Urinary bladder (tissue), 4 donors: ENCODE measurements around the gene SV2C. TPM values are rescaled to one million over a fixed set of nuclear protein-coding genes. Genes with fewer than 3 reads are reported as not detected.
"Not testable (repeated sequence)": the region's sequence is repeated elsewhere in the genome, so short reads cannot be mapped to it uniquely, and the experiment has no call there.

Experiments
- DNase-seq: peaks from one replicate; pipeline ENCODE4 v3.0.0-alpha.2; 2015; ENCODE audit errors: extremely low spot score
- H3K27ac ChIP-seq: one replicate; pipeline ENCODE4 v1.5.1; 2013; ENCODE audit warnings: low read depth, mild to moderate bottlenecking, moderate library complexity
- H3K36me3 ChIP-seq: one replicate; pipeline ENCODE4 v1.6.1; 2013; ENCODE audit warnings: mild to moderate bottlenecking, moderate library complexity; ENCODE audit not compliant: insufficient read depth
- H3K4me1 ChIP-seq: one replicate; pipeline ENCODE4 v1.6.1; 2013; ENCODE audit warnings: mild to moderate bottlenecking, moderate library complexity; ENCODE audit not compliant: insufficient read depth
- H3K4me3 ChIP-seq: one replicate; pipeline ENCODE4 v1.5.1; 2013; ENCODE audit warnings: low read depth, low read length
- WGBS: extraction: QIAGEN DNeasy Blood & Tissue Kit; methylation state at CpG from one replicate; pipeline ENCODE4 v1.1.7; 2013; 5-methylcytosine and 5-hydroxymethylcytosine counted together
- polyA plus RNA-seq: library from polyadenylated mRNA; stranded (reverse); fragments of 200-250 nt; gene quantifications from one replicate; pipeline ENCODE4 v1.2.3, GENCODE V29; 2013
- total RNA-seq: library from RNA; depleted of rRNA; stranded (reverse); fragments of >200 nt; gene quantifications from one replicate; pipeline ENCODE4 v1.2.3, GENCODE V29; 2014
- donor health status: healthy with polysubstance abuse.
- donor health status: healthy.

SV2C gene
- total and polyA plus RNA-seq, 2 donors: 0.56 to 2.1 TPM

GRCh38 chr5:76274571-76274970, 191.4 kb downstream of the SV2C start:
- Histone ChIP-seq H3K36me3 (no peaks in the 10 kb centered on the region), H3K27ac (no peak overlapping the region), H3K4me1 (no peaks in the 10 kb centered on the region), H3K4me3 (no peak overlapping the region)
- DNase-seq: no peak

DNA sequence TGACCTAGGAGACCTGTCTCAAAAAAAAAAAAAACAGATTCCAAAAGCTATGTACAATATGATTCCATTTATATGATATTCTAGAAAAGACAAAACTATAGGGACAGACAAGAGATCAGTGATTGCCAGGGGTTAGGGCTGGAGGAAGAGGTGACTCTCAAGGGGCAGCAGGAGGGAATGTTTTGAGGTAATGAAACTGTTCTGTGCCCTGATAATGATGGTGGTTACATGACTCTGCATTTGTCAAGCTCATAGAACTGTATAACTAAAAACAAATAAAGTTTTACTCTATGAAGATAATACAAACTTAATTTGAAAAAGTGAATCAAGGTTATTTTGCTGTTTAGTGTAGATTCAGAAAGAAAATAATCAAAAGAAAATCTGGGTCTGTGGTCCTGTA, 194.6 kb downstream of the SV2C start:
- no peak overlapping the region for H3K4me3 ChIP-seq
- no peaks in the 10 kb centered on the region for H3K36me3 ChIP-seq
- no peak for DNase-seq
- H3K27ac ChIP-seq: no peak overlapping the region
- H3K4me1 ChIP-seq: no peaks in the 10 kb centered on the region

GRCh38 chr5:76278261-76278789, 195.1 kb downstream of the SV2C start:
- no peaks in the 10 kb centered on the region for H3K4me1 ChIP-seq
- no peak for DNase-seq
- 74% methylated on average over 5 of the region's 5 CpGs for WGBS
- no peak overlapping the region for H3K27ac ChIP-seq
- no peaks in the 10 kb centered on the region for H3K36me3 ChIP-seq
- H3K4me3 ChIP-seq: no peak overlapping the region

- Histone ChIP-seq H3K36me3 (no peaks in the 10 kb centered on the region), H3K4me1 (no peaks in the 10 kb centered on the region), H3K4me3 (no peak overlapping the region), H3K27ac (no peak overlapping the region)
- DNase-seq: no peak
- WGBS: 88% methylated on average over 14 of the region's 14 CpGs
Observed at GRCh38 chr5:76280494-76280893, 197.3 kb downstream of the SV2C start.

GRCh38 chr5:76283670-76284069, 200.5 kb downstream of the SV2C start:
- no peaks in the 10 kb centered on the region for H3K4me1 ChIP-seq
- H3K4me3 ChIP-seq: no peak overlapping the region
- DNase-seq: no peak
- H3K27ac ChIP-seq: no peak overlapping the region
- no peaks in the 10 kb centered on the region for H3K36me3 ChIP-seq

DNA sequence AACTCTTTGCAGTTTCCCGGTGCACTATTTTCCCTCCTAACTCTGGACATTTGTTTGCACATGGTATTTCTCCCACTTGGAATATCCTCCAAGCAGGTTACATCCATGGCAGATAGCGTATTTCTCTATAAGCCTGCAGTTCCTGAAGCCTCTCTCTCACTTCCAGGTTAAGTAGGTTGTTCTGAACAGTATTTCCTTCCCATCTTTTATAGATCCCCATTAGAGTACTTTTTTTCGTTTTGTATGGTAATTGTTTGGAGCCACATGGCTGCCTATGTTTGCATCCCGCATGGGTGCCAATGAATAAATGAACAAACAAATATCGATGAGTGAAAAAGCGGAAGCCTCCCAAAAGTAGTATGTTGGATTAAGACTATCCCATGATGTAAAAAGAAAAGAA, 206.5 kb downstream of the SV2C start:
- Histone ChIP-seq H3K36me3 (no peaks in the 10 kb centered on the region), H3K27ac (no peak overlapping the region), H3K4me3 (no peak overlapping the region), H3K4me1 (no peaks in the 10 kb centered on the region)
- DNase-seq: no peak
- 87% methylated on average over 6 of the region's 6 CpGs for WGBS

- no peaks in the 10 kb centered on the region for H3K4me1 ChIP-seq
- no peak overlapping the region for H3K4me3 ChIP-seq
- H3K27ac ChIP-seq: no peak overlapping the region
- H3K36me3 ChIP-seq: no peaks in the 10 kb centered on the region
- 85% methylated on average over 3 of the region's 3 CpGs for WGBS
- DNase-seq: peak; percentile 68
Observed at GRCh38 chr5:76290321-76290757, 207.2 kb downstream of the SV2C start.

DNA sequence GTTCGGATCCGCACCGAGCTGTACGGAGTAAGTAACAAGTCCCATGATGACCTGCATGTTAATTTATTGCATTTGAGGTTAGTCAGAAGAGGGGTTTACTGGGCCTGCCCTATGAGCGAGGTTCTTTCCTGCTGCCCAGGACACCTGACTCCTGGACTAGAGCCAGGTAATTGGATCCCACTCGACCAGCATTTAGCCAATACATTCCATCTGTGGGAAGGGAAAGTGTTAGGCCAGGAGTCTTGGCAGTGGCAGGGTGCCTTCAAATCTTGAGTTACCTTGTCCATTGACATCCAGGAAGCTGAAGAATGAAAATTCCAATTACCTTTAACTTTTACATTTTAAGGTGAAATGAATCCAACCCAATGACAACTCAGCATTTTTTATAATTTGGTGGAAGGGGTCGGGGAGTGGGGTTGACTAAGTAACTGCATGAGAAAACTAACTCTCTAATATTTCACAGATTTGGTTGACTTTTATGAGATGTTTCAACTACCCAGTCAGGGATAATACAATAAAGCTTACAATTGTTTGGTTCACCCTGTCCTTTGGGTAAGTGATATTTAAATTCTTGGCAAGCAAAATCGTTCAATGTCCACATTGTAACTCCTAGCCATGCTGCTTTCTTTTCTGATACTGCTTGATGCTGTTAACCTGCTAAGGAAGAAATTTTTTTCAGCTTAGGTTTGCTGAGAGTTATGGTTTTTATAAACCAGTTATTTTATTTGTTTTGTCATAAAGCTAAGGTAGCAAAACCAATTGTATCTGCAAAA, 208.3 kb downstream of the SV2C start:
- no peak for DNase-seq
- H3K4me3 ChIP-seq: no peak overlapping the region

GRCh38 chr5:76292620-76293322, 209.6 kb downstream of the SV2C start:
- WGBS: 89% methylated on average over 2 of the region's 2 CpGs
- no peak overlapping the region for H3K4me3 ChIP-seq
- no peak overlapping the region for H3K27ac ChIP-seq
- H3K36me3 ChIP-seq: no peaks in the 10 kb centered on the region
- no peak for DNase-seq
- H3K4me1 ChIP-seq: no peaks in the 10 kb centered on the region

More for the DNA sequence above, 208.3 kb downstream of the SV2C start:
- Histone ChIP-seq H3K36me3 (no peaks in the 10 kb centered on the region), H3K4me1 (no peaks in the 10 kb centered on the region), H3K27ac (no peak overlapping the region)
- WGBS: 66% methylated on average over 8 of the region's 8 CpGs

DNA sequence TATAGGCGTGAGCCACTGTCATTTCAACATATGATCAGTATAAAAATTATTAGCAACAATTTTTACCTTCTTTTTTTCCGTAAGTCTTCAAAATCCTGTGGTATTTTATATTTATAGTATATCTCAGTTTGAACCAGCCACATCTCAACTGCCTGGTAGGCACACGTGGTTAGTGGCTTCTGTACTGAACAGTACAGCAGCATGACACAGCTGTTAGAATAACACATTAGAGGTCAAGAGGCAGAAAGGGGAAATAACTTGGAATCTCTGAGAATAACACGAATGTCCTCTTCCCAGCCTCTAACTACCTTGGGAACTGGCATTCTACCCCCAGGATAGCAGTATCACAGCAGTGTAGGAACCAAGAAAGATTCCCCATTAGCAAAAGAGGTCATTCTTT, 211.4 kb downstream of the SV2C start:
- H3K4me1 ChIP-seq: no peaks in the 10 kb centered on the region
- DNase-seq: no peak
- 68% methylated on average over 4 of the region's 4 CpGs for WGBS
- H3K36me3 ChIP-seq: no peaks in the 10 kb centered on the region
- H3K4me3 ChIP-seq: no peak overlapping the region
- no peak overlapping the region for H3K27ac ChIP-seq

DNA sequence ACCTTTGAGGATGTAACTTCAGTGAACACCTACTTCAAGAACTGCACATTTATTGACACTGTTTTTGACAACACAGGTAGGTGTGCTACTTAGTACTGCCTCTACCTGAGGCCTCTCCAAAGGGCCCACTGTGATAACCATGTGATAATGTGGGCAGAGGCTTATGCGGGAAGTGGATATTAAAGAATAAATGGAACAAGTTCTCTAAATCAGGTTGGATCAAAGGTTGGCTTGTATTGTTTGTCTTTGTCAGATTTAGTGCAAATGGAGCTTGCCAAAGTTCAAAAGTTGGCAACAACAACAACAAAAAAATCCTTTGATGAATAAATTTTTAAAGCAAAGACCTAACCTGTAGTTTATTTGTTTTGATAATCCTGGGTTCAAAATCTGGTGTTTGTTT, 215.7 kb downstream of the SV2C start:
- Histone ChIP-seq H3K4me3 (no peak overlapping the region), H3K36me3 (no peaks in the 10 kb centered on the region), H3K27ac (no peak overlapping the region), H3K4me1 (no peaks in the 10 kb centered on the region)
- no peak for DNase-seq
- WGBS: 80% methylated on average over 1 of the region's 1 CpG

DNA sequence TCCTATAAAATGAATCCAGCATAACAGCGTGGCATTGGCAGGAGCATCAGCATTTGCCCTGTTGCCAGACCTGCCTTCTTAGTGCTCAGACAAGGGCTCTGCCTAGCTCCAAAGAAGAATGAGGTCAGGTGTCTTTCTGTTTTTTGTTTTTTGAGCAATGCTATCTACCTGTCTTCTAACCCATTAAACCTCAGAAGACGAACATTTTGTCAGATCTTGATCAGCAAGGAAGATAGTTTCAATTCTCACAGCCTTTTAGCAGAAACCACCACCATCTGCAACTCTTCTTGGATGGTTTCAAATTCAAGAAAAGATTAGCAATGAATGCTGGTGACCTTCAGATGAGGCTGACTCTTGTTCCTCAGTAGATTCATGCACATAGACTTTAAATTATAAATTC, 216.4 kb downstream of the SV2C start:
- Histone ChIP-seq H3K36me3 (no peaks in the 10 kb centered on the region), H3K4me1 (no peaks in the 10 kb centered on the region), H3K27ac (no peak overlapping the region), H3K4me3 (no peak overlapping the region)
- WGBS: 70% methylated on average over 2 of the region's 2 CpGs
- DNase-seq: no peak

DNA sequence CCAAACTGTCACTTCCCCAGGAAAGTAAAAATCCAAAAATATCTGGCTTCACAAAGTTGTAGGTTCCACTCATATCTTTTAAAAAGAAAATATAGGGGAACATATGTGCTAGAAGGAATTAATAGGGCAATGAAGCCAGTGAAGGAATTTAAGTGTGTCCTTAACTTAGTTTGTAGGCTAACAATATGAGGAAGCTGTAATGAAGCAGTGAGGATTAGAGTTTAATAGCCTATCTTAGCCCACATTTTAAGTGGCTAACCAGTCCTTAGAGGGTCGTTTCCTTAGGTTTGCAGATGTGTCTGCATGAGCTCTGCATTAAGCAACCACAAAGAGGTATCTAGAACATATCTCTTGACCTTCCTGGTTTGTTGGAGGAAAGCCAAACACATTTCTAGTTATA, 218.7 kb downstream of the SV2C start:
- H3K4me1 ChIP-seq, H3K27ac ChIP-seq, H3K36me3 ChIP-seq, DNase-seq, H3K4me3 ChIP-seq: not testable (repeated sequence)
- 32% methylated on average over 1 of the region's 1 CpG for WGBS

DNA sequence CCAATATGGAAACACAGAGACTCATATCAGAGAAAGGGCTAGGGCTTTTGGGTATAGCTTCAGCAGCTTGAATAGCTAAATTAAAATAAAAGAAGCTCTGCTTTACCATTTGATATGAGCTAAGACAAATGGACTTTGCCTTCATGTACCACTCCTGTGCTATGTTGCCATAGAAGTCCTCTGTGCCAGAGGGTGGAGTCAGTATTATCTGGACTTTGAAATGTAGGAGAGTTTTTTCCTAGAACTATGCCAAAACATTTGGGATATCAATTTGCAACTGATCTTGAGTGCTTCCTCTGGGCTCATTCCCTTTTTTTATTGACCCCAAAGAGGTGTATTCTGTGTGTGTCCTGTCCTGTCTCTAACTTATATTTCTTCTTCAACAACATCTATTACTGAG, 219.5 kb downstream of the SV2C start:
- not testable (repeated sequence) for H3K4me1 ChIP-seq, DNase-seq, H3K27ac ChIP-seq, H3K36me3 ChIP-seq, H3K4me3 ChIP-seq
